Panc1 (cell line): ENCODE data around the gene ZFPL1. TPM values are rescaled to one million over a fixed set of nuclear protein-coding genes. Genes with fewer than 3 reads are reported as not detected.

Source experiments
- ATAC-seq: fragments of 200-7000 bp; cut with Tn5 transposase; 2 replicates; pipeline ENCODE4 v1.9.1; 2020; ENCODE audit warnings: mild to moderate bottlenecking, moderate library complexity
- BruUV-seq: library from RNA; stranded (reverse); fragments of 400-500 nt; replicated peaks from 2 replicates; lab custom pipeline; 2021; lab: Mats Ljungman, UMichigan
- CTCF ChIA-PET: fragments of 300-600 bp; sonication (Branson Sonifier 250); formaldehyde crosslinking; loops from one replicate; lab custom pipeline; 2022; ENCODE audit warnings: antibody characterized with exemption; lab: Charles Lee
- POLR2A ChIA-PET: fragments of 300-600 bp; sonication (Branson Sonifier 250); formaldehyde crosslinking; loops from one replicate; lab custom pipeline; 2022; ENCODE audit warnings: antibody characterized with exemption; lab: Charles Lee
- DNase-seq: peaks from one replicate; pipeline ENCODE4 v3.0.0-alpha.2; 2010; ENCODE audit warnings: low read depth, low spot score
- H3K27ac ChIP-seq: 2 replicates; pipeline ENCODE4 v1.5.1; 2011; ENCODE audit warnings: mild to moderate bottlenecking, low read length, inconsistent platforms
- H3K27me3 ChIP-seq: fragments of 200-500 bp; sonication (Bioruptor generic); 2 replicates; pipeline ENCODE4 v1.6.0; 2014; ENCODE audit warnings: low read length, inconsistent platforms; ENCODE audit not compliant: control insufficient read depth, insufficient read depth
- H3K36me3 ChIP-seq: fragments of 200-500 bp; sonication (Bioruptor generic); 2 replicates; pipeline ENCODE4 v1.5.1; 2014; ENCODE audit warnings: inconsistent platforms, mild to moderate bottlenecking, low read length, moderate library complexity; ENCODE audit not compliant: control insufficient read depth, insufficient read depth
- H3K4me1 ChIP-seq: 2 replicates; pipeline ENCODE4 v1.5.1; 2011; ENCODE audit warnings: inconsistent platforms, mild to moderate bottlenecking, low read length, moderate library complexity; ENCODE audit not compliant: control insufficient read depth, insufficient read depth
- H3K4me3 ChIP-seq, 2 experiments: 2 replicates each; pipeline ENCODE4 v1.5.1; 2011 to 2012; ENCODE audit warnings: low read depth in 2 of 2, low read length in 2 of 2, mild to moderate bottlenecking in 2 of 2, inconsistent platforms in 1 of 2, moderate library complexity in 1 of 2
- H3K9me3 ChIP-seq: fragments of 200-500 bp; sonication (Bioruptor generic); 2 replicates; pipeline ENCODE4 v1.5.1; 2014; ENCODE audit warnings: low read depth, mild to moderate bottlenecking, inconsistent platforms, low read length, moderate library complexity; ENCODE audit not compliant: control insufficient read depth, insufficient read depth
- REST ChIP-seq, 2 experiments: IDR thresholded peaks; 2 replicates each; pipeline ENCODE4 v1.6.1; 2011 to 2012; ENCODE audit warnings: low read depth in 2 of 2, control low read depth in 1 of 2, low read length in 1 of 2, mild to moderate bottlenecking in 1 of 2, moderate library complexity in 1 of 2; ENCODE audit not compliant: insufficient read depth in 1 of 2
- SIN3A ChIP-seq: IDR thresholded peaks from 2 replicates; pipeline ENCODE4 v1.6.1; 2012; ENCODE audit warnings: low read depth, mild to moderate bottlenecking, low read length, moderate library complexity, borderline replicate concordance; ENCODE audit not compliant: insufficient read depth
- in situ Hi-C: cut with HindIII; loops from 2 replicates; pipeline ENCODE4 v1.10.0; 2016; ENCODE audit warnings: low sequenced_read_pairs, low pct_unique_long_range_greater_than_20kb
- intact Hi-C: fragments of 100-400 bp; cut with micrococcal nuclease; formaldehyde crosslinking; loops from one replicate; pipeline ENCODE4 v1.10.0; 2022; ENCODE audit not compliant: unreplicated experiment
- total RNA-seq: library from RNA; stranded (reverse); gene quantifications from one replicate; pipeline ENCODE4 v1.2.1, GENCODE V29; 2021; ENCODE audit not compliant: unreplicated experiment

ZFPL1 gene
- total RNA-seq, 1 experiment from 2014 or later, result 68.4 TPM

GRCh38 chr11:65078786-65079342, 5.2 kb upstream of the ZFPL1 start:
- intact Hi-C loops, result no loop called here
- H3K4me1 ChIP-seq, result peaks cover 28% of the 10 kb centered on the region
- H3K27ac ChIP-seq, result peak overlapping the region; percentile 41
- in situ Hi-C loops, result no loop called here
- peak; percentile 15; the same call in 1 of the 2 replicates for ATAC-seq
- ChIA-PET CTCF (interaction anchor here (1.1 kb wide), 1 partner anchor 9 kb away, joined by 3 read pairs; no protein-coding TSS in a partner anchor), POLR2A (interaction anchor here (0.8 kb wide), 1 partner anchor 21 kb away, joined by 6 read pairs; no protein-coding TSS in a partner anchor)
- no peak for DNase-seq
- peaks cover 5% of the 10 kb centered on the region for H3K36me3 ChIP-seq
- no peaks in the 10 kb centered on the region for H3K27me3 ChIP-seq
- no peaks in the 10 kb centered on the region for H3K9me3 ChIP-seq
- no TSS peak for BruUV-seq
- no peak overlapping the region for H3K4me3 ChIP-seq
- TF ChIP-seq REST (IDR thresholded peaks at IDR 0.05; ENCODE audit: insufficient read depth in 1 of 2, low read depth in 2 of 2, low read length in 1 of 2), result no peak

- POLR2A ChIA-PET, result no interaction called here
- intact Hi-C loops (no loop called here), in situ Hi-C loops (no loop called here)
- Histone ChIP-seq H3K27ac (peak overlapping the region; percentile 96), H3K9me3 (no peaks in the 10 kb centered on the region), H3K4me1 (peaks cover 27% of the 10 kb centered on the region), H3K4me3 (peak overlapping the region; percentile 81 to 99), H3K27me3 (no peaks in the 10 kb centered on the region), H3K36me3 (peaks cover 8% of the 10 kb centered on the region)
- TF ChIP-seq REST (IDR thresholded peaks at IDR 0.05; ENCODE audit: insufficient read depth in 1 of 2, low read depth in 2 of 2, low read length in 1 of 2) (0 out of 4 replicates have a peak, but pooled peaks of 1 of the 2 experiments have one; percentile 27), SIN3A (no peak)
- ATAC-seq, result peak; percentile 1; the same call in 1 of the 2 replicates
- CTCF ChIA-PET, result no interaction called here
- BruUV-seq, result no TSS peak
- DNase-seq, result no peak
Measured at GRCh38 chr11:65083134-65083833, 738 bp upstream of the ZFPL1 start.
